Endodermal cell (in vitro differentiated cells): Measurements from ENCODE around the gene CKAP4. TPM values are rescaled to one million over a fixed set of nuclear protein-coding genes. Genes with fewer than 3 reads are reported as not detected.

ENCODE experiments used
- DNase-seq: peaks from one replicate; pipeline ENCODE4 v3.0.0-alpha.2; 2017
- H3K27ac ChIP-seq: 2 replicates; pipeline ENCODE4 v1.5.1; 2013; ENCODE audit warnings: mild to moderate bottlenecking, low read depth, low read length, moderate library complexity
- H3K27me3 ChIP-seq: 2 replicates; pipeline ENCODE4 v1.6.1; 2013; ENCODE audit warnings: mild to moderate bottlenecking, low read length, moderate library complexity; ENCODE audit not compliant: insufficient read depth, control insufficient read depth, poor library complexity, severe bottlenecking
- H3K36me3 ChIP-seq: 2 replicates; pipeline ENCODE4 v1.7.0; 2013; ENCODE audit warnings: mild to moderate bottlenecking, low read length, moderate library complexity; ENCODE audit not compliant: control insufficient read depth, insufficient read depth
- H3K4me1 ChIP-seq: one replicate; pipeline ENCODE4 v1.7.0; 2013; ENCODE audit warnings: low read length; ENCODE audit not compliant: control insufficient read depth, insufficient read depth
- H3K4me3 ChIP-seq: 2 replicates; pipeline ENCODE4 v1.5.1; 2013; ENCODE audit warnings: mild to moderate bottlenecking, low read length, moderate library complexity
- H3K9ac ChIP-seq: 2 replicates; pipeline ENCODE4 v1.6.1; 2013; ENCODE audit warnings: mild to moderate bottlenecking, low read length, moderate library complexity; ENCODE audit not compliant: poor library complexity, severe bottlenecking; ENCODE audit errors: extremely low read depth
- H3K9me3 ChIP-seq: 2 replicates; pipeline ENCODE4 v1.6.1; 2013; ENCODE audit warnings: mild to moderate bottlenecking, low read length, moderate library complexity; ENCODE audit not compliant: control insufficient read depth
- H3K27ac Mint-ChIP-seq: 2 replicates; pipeline ENCODE4 v1.8.0; 2020; ENCODE audit warnings: mixed read lengths
- H3K27me3 Mint-ChIP-seq: 2 replicates; pipeline ENCODE4 v1.8.0; 2021; ENCODE audit warnings: mild to moderate bottlenecking, mixed read lengths; ENCODE audit not compliant: insufficient read depth
- H3K36me3 Mint-ChIP-seq: 2 replicates; pipeline ENCODE4 v1.8.0; 2020; ENCODE audit warnings: low read depth, mixed read lengths
- H3K4me1 Mint-ChIP-seq: 2 replicates; pipeline ENCODE4 v1.8.0; 2020; ENCODE audit warnings: mixed read lengths
- H3K4me3 Mint-ChIP-seq: 2 replicates; pipeline ENCODE4 v1.8.0; 2020; ENCODE audit warnings: mild to moderate bottlenecking, moderate library complexity, mixed read lengths
- H3K9me3 Mint-ChIP-seq: 2 replicates; pipeline ENCODE4 v1.8.0; 2020; ENCODE audit warnings: mild to moderate bottlenecking, mixed read lengths
- CTCF ChIP-seq: fragments of 200-600 bp; sonication (generic); conservative IDR thresholded peaks from 2 replicates; pipeline ENCODE4 v1.5.0; 2021; ENCODE audit warnings: antibody characterized with exemption, mild to moderate bottlenecking
- WGBS, 2 experiments: methylation state at CpG; one replicate each; pipeline versions ENCODE4 v1.1.5 to v1.1.7; 2013; ENCODE audit warnings: missing lambda C conversion rate in 2 of 2, mixed read lengths in 1 of 2; ENCODE audit not compliant: insufficient coverage in 1 of 2, insufficient read length in 1 of 2; 5-methylcytosine and 5-hydroxymethylcytosine counted together
- total RNA-seq, 2 donors: library from RNA; stranded (reverse); fragmentation: NEBNext Ultra II Directional in 1 of 2; extraction: Animal tissue kit (Norgen Biotek cat#: 25700) in 1 of 2; gene quantifications; 2 replicates in 1 of 2; 3 replicates in 1 of 2; pipeline ENCODE4 v1.2.1, GENCODE V29; 2021

Gene CKAP4
- total RNA-seq, 2 donors from 2014 or later = 88.9 to 93.3 TPM

- Histone ChIP-seq H3K9me3 (no peaks in the 10 kb centered on the region), H3K4me1 (no peaks in the 10 kb centered on the region), H3K4me3 (no peak overlapping the region), H3K27me3 (no peaks in the 10 kb centered on the region), H3K9ac (no peak overlapping the region), H3K27ac (no peak overlapping the region), H3K36me3 (no peaks in the 10 kb centered on the region)
- Mint-ChIP-seq H3K4me1 (peaks cover 5% of the 10 kb centered on the region), H3K9me3 (no peaks in the 10 kb centered on the region), H3K27me3 (no peaks in the 10 kb centered on the region), H3K36me3 (no peaks in the 10 kb centered on the region), H3K27ac (peak overlapping the region; percentile 17), H3K4me3 (no peak overlapping the region)
- TF ChIP-seq CTCF = no peak
- 78 to 89% methylated on average over 3 to 8 of the region's 8 CpGs for WGBS, 2 experiments
- DNase-seq = peak; percentile 48
These were observed 20.0 kb downstream of the CKAP4 start for GRCh38 chr12:106227641-106228319.

- Mint-ChIP-seq H3K9me3 (no peaks in the 10 kb centered on the region), H3K4me3 (no peak overlapping the region), H3K27ac (peak overlapping the region; percentile 17), H3K27me3 (peaks cover under 1% of the 10 kb centered on the region), H3K4me1 (peaks cover 5% of the 10 kb centered on the region), H3K36me3 (no peaks in the 10 kb centered on the region)
- Histone ChIP-seq H3K4me3 (no peak overlapping the region), H3K9me3 (no peaks in the 10 kb centered on the region), H3K27ac (no peak overlapping the region), H3K27me3 (no peaks in the 10 kb centered on the region), H3K9ac (no peak overlapping the region), H3K4me1 (no peaks in the 10 kb centered on the region), H3K36me3 (no peaks in the 10 kb centered on the region)
- WGBS, 2 experiments = 67 to 74% methylated on average over 3 to 11 of the region's 11 CpGs
- TF ChIP-seq CTCF = peak; percentile 83
- peak; percentile 79 for DNase-seq
These were observed 20.8 kb downstream of the CKAP4 start for GRCh38 chr12:106226884-106227640.

- Histone ChIP-seq H3K4me1 (no peaks in the 10 kb centered on the region), H3K9me3 (no peaks in the 10 kb centered on the region), H3K36me3 (no peaks in the 10 kb centered on the region), H3K9ac (no peak overlapping the region), H3K27me3 (no peaks in the 10 kb centered on the region), H3K27ac (no peak overlapping the region), H3K4me3 (no peak overlapping the region)
- Mint-ChIP-seq H3K27me3 (peaks cover 2% of the 10 kb centered on the region), H3K9me3 (no peaks in the 10 kb centered on the region), H3K27ac (no peak overlapping the region), H3K4me3 (no peak overlapping the region), H3K4me1 (peaks cover 5% of the 10 kb centered on the region), H3K36me3 (no peaks in the 10 kb centered on the region)
- TF ChIP-seq CTCF = no peak
- no peak for DNase-seq
- WGBS, 2 experiments = 42% methylated on average over 4 of the region's 4 CpGs; no CpG with 5 or more reads in 1 of the 2 experiments
These were observed 23.5 kb downstream of the CKAP4 start for GRCh38 chr12:106224355-106224706.
